ENCODE measurements around the gene OTP.

Gene OTP

DNA sequence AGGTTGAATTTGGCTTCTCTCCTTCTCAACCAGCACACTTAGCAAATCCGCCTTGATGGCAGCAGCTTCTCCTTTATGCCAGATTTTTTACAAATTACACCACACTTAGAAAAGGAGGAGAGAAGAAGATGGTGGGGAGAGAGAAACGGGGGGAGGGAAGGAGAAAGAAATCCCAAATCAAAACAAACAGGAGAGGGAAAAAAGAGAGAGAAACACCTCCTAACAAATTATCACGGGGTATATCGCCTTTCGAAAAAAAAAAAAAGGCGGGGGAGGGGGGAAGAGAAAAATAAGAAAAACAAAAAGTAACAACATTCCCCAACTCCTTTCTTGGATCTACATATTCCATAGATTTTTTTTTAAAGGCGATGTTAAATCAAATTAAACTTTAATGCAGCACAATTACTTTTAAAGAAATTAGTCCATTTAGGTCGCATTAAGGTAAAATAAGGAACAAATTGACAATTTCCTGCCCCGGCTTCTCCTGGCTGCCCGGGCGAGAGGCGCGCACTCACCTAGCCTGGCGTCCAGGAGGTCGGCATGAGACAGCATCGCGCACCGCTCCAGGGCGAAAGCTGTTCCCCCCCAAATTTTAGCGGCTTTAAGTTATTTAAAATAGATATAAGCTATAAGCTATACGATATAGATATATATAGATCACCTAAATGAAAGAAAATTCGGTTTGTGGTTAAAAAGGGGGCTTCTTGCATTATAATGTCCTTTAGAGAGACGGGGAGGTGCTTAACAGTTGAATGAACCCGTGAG, at the start of gene OTP:
TSS of gene OTP (minus strand) at position 716 of the 765 bp plus-strand sequence. CDS start at position 552, 164 bp downstream.
- DNase-seq, result no peak

DNA sequence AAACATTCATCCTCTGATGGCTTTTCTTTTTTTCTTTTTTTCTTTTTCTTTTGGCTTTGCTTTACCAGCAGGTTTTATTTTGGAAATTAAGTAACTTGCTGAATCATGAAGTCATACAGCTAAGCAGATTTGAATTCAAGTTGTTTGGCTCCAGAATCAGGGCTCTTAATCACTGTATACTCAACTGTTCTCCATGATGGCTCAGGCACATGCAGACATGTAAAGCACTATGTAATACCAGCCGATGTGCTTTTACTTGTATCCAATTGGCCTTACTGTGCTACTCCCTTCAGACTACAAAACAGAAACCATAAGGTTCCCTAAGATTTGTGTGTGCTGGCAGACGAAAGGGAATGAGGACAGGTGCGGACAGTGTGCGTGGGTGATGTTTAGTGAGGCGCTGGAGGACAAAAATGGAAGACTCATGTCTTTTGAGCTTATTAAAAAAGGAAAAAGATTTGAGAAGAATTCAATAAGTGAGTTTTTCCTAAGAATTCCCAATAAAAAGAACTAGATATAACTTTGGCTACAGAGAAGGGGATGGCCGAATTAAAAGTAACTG, 44.7 kb upstream of the OTP start:
- DNase-seq, result no peak

DNA sequence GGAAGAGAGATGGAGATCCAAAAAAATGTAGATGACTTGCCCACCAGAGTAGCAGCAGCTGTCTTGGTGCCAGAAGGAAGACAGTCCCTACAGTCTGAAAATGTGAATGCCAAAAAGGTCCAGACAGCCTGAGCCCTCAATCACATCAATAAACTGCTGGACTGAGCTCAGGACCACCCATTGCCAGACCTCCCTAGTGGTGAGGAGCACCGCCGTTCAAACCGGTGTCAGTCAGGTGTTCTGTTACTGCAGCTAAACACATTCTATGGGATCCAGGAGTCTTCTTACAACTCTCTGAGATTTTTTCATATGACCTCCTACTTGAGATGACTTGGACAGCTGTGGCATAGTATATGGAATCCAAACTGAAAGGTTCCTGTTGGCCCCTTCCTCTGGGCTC, 32.0 kb upstream of the OTP start:
- no peak for DNase-seq

DNA sequence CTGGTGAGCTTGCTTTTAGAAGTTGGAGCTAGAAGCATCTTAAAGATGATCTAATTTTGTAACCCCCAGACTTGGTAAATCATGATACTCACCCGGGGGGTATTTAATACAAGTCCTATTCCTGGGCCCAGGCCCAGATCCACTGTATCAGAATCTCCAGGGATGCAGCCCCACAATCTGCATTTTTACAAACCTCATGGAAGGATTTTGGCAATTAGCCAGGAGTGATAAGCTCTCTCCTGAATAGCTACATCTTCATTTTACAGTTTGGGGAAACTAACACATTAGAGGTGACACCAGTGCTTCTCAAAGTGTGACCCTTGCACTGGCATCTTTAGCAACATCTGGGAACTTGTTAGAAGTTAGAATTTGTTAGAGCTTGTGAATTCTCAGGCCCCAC, 31.2 kb upstream of the OTP start:
- no peak for DNase-seq

DNA sequence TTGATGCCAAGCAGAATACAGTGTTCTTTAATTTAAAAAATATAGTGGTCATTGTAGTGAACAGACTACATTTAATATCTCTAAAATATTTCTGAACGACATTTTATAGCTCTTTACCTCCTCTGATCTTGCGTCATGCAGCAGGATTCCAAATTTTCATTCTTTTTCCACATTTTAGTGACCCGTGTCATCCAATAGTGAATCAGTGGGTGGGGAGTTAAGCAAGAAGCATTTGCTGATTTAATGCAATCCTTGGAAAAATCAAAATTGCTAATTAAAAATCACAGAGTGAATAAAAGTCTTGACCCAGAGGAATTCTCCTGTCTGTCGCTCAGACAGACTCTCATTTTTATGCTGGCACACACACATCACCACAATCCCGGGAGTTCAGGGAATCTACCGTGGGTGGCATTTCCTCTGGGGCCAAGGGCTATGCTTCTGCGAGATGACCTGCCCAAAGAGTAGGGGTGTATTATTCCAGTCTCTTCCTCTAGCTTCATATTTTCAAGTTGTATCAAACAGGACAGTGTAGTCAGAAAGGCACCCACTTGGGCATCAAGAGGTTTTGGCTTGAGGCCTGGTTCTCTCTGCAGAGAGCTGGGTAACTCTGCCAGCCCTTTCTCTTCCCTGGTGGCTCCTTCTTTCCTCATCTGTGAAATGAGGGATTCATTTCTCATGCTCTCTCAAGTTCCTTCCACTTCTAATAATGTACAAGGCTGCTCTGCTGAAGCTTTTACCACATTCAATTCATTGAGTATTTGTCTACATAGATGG, 24.8 kb upstream of the OTP start:
- no peak for DNase-seq

DNA sequence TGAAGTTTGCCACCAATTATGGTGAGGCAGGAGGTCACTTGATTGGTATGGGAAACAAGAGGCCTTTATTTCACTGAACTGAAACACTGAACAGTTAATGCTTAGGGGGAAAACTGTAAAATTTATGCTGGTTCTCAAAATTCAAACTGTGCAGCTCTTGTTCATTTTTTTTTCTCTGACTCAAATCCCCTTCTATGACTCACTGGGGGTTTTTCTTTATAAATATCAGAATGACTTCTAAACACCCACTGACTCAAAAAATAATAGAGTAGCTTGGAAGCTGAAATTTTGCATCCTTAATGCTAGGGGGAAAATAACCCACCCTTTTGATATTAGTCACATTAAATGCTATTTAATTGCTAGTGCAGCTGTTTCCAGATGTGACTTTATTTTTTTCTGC, 24.1 kb upstream of the OTP start:
- DNase-seq, result no peak

DNA sequence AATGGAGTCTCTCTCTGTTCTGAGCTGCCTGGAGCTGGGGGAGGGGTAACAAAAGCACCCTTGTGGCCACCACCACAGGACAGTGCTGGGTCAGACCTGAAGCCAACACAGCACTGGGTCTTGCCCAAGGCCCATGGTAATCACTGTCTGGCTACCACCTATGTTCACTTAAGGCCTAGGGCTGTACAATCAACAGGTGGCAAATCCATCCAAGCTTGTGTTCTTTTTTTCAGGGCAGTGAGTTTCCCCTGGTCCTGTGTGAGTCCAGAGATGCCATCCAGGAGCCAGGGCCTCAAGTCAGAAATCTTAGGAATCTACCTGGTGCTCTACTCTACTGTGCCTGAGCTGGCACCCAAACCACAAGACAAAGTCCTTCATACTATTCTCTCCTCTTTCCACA, 20.1 kb upstream of the OTP start:
- no peak for DNase-seq

DNA sequence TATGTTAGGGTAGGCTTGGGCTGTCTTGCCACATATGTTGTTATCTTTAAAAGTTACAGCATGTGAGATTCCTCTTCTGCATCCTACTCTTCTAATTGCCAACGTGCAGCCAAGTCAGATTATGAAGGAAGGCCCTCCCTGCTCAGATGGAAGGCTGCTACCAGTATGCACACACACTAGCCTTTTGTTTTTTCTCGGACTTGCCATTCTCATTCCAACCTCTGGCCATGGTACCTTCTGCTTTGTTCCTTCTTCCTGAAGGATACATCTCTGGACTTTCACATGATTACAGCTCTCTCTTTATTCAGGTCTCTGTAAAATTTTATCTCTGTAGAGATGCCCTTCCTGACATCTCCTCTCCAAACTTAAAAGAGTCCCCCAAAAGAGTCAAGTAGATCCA, 12.8 kb upstream of the OTP start:
- DNase-seq, result no peak

DNA sequence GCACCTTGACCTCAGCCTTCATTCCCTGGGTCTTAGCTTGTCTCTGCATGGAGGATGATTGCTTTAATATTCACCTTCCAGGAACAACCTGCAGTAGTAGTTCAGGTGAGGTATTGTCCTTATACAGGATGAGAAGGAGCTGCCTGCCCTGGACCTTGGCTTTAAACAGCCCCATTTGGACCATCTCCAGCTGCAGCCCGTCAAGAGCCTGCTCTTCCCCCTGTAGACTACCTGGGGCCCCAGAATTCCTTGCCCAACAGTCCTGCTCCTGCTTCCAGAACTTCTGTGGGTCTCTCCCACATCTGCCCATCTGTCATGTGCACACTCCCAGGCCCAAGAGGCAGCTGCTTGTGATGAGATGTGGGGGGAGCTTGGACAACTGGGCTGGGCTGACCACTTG, 12.2 kb upstream of the OTP start:
- DNase-seq, result no peak

DNA sequence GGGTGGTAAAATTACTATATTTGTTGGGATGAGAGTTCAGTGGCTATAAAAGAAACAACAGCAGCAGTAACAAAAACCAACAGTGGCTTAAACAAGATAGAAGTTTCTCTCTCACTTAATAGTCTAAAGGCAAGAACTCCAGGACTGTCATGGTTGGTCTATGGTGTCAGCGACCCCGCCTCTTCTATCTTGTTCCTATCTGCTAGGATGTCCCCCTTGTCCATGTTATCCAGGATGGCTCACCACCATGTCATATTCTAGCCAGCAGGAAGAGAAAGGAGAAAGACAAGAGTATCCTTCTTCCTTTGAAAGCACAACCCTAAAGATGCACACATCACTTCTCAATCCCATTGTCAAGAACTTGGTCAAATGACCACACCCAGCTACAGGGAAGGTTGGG, 11.3 kb upstream of the OTP start:
- no peak for DNase-seq

DNA sequence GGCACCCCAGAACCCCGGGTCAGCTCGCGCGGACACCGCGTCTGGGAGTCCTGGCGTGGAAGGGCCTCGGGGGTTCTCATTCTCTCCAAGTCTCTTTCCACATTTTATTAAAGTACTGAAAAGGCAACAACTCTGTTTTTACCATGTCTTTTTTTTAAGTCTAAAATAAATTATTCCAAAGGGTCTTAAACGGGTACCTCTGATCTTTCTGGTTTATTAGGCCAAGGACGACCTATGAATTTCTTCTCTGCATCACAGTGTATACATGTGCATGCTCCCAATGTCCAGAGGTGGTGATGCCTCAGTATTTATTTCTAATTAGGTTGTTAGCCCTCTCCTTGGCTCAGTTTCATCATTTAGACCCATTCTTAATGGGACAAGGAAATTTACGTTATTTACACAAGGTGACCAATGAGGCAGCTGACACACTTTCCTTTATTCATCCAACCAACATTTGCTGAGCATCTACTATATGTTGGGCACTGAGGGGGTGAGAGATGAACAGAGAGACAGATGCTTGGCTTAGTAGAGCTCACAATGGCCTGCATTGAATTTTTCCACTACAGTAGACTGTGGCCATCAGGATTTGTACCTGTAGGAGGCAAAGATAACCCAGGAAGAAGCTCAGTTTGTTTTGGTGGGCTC, 7.6 kb upstream of the OTP start:
- DNase-seq, result no peak

DNA sequence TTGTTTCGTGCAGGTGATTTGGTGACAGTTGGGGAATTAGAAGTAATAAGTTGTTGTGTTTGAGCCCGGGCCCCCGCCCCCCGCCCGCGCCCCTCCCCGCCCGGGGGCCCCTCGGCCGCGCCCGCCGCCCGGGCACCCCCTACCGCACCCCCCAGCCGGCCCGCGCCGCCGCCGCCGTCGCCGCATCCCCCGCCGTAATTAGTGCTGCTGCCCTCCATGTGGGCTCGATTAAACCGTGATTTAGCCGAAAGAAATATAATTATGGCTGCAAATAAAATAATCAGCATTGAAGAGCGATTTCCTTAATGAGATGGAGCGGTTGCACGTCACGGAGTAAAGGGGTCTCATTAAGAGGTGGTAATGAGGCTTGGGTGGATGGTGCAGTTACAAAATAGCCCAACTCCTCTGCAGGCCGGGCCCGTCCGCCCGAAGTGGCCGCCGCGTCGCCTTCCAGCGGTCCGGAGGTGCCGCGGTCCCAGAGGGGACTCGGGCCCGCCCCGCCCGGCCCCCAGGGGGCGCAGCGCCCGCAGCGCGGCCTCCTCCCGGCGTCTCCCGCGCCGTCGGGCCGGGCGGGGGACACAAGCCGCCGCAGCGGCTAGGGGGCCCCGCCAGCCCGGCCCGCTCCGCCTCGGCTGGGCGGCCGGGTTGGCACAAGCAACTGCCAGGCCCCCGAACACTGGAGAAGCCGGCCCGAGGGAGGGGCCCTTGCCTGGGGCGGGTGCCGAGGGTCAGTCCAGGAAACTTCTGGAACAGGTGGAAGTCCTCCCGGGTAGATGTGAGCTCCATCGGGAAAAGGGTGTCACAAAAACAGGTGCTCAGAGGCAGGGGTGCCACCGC, 6.9 kb upstream of the OTP start:
- no peak for DNase-seq

DNA sequence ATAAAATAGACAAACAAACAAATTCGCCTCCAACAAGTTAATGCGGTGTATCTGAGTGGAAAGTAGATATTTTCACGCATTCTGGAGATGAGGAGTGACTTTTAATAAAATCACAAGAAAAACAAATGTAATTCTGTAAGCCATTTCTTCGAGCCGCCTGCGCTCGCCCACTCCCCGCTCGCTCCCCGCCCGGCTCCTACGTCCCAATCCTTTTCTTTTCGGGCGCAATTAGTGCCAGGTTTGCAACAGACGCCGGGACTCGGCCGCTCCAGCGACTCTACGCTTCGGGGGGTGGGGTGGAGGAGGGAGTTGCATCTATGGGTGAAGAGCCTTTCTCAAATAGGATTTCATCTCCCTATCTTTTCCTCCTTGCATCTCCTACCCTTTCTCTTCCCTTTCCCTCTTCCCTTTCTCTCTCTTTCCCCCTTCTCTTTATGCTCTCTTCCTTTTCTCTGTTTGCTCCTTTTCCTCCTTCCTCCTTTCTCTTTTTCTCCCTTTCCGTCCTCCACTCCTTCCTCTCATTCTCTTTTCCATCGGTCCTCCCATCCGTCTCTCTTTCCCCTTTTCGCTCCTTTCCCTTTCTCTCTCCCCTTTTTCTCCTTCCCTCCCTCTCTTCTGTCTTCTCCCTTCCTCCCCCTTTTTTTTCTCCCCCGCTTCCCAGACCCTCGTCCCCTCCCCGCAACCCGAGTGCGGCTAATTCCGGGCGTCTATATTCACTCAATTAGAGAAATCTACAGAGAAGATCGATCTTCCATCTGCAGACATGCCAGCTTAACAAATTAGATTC, 6.1 kb upstream of the OTP start:
- DNase-seq, result no peak

DNA sequence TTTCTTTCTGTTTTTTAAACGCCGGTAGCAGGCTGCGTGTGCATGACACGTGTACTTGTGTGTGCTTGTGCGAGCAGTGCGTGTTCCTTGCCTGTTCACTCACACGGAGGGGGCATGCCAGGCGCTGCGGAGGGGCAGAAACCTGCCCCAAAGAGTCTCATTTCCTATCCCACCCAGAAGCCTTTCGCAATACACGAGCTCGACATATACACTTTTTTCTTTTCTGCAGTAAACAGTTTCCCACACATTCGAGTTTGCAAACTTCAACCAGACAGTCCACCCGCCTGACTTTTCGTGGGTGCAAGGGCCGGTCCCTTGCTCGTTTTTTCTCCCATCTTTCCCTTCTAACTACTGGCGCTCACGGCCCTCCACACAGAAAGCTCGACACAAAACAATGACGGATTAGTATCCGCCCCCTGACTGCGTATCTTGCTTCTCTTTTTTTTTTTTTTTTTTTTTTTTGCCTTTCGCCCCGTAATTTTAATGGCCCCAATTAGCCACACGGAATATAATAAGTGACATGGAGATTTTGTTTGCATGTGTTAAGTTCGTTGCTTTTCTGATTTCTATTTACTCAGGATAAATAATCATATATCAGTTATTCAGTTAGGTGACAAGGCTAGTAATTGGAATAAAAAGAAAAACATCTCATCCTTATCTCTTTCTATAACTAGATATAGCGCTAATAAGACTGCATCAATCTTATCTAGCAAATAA, 5.3 kb upstream of the OTP start:
- no peak for DNase-seq

DNA sequence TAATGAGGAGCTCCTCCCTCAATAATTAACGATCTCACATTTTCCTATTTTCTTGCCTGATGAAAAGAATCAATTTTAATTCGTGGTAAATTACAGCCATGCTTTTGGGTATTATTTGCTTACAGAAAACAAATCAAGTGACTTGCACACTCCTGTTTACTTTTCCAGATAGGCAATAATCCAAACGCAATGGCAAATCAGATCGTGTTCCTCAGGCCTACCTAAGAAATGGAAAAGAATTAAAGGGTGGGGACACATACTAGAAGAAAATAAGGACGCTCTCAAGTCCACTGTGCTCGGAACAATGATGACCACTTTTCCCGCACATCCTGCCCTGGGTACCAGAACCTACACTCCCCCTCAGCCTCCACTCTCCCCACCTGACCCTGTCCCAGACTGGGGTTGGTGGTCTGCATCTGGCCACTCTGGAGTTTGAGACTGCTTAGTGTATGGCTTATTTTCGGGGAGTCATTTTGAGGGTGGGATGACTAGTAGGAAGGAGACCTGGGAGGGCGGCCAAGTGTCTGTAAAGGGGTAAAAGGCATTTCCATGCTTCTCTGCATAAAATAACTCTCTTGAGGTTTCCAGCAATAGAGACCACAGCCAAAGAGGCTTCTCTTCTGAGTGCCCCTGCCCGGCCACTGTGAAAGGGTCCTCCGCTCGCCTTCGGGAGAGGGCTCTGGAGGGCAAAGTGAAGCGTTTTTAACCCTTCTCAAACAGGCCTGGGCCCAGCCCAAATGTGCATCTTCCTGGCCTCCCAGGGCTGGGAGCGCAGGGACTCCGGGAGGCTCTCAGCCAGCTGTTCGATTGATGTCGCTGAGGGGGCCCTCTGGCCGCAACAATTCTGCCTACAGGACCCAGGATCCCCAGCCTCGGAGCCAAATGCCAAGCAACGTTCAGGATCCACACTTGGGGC, 4.5 kb upstream of the OTP start:
- no peak for DNase-seq

DNA sequence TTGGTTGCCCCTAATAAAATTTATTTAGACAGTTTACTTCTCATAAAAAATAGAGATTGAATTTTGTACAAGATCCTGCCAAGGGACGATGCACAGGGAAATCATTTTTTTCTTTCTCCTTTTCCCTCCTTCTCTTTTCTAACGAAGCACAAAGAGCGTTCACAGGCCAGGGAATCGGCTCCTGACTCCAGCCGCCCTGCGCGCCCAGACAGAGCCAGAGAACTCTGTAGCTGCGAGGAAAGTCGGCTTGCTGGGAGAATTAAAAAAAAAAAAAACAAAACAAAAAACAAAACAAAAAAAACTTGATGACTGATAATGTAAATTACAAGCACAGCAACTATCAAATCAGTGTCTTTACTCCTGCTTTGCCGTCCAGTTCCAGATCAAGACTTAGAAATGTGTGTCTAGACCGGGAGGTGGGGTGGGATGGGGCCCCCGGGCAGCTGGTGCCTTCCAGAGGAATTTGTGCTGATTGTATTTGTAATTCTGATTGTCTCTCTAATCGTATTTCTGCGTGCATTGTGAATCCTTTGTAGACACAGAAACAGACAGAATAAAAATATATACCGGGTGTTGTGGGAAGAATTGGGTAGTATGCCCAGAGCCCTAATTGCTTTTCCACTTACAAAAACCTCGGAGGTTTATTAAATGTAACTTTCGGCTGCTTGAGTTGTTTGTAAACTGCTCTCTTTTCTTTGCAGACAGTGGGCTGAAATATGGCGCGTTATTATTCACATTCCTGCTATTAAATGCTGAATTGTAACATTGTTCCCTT, 3.6 kb upstream of the OTP start:
- no peak for DNase-seq

DNA sequence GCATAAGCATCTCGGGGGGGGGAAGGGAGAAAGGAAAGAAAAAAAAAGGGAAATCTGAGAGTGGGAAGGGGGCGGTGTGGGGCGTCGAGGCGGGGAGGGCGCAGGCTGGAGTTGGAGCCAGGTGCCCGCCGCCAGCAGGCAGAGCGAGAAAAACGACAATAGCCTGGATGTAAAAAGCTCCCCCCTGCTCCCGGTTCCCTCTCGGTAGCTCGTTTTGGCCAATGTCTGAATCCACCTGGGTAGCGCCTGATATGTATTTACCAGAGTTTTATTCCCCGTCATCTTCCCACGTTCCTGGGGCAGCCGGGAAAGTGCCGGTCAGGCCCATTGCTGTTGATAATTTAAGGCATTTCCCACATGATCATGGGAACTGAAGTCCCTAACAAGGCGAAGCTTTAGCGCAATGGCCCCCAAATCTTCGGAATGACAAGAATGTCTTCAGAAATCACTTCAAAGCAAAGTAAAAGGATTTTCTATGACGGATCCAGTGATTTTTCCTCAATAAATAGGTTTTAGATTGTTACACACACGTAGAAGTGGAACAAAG, 3.0 kb upstream of the OTP start:
- no peak for DNase-seq

DNA sequence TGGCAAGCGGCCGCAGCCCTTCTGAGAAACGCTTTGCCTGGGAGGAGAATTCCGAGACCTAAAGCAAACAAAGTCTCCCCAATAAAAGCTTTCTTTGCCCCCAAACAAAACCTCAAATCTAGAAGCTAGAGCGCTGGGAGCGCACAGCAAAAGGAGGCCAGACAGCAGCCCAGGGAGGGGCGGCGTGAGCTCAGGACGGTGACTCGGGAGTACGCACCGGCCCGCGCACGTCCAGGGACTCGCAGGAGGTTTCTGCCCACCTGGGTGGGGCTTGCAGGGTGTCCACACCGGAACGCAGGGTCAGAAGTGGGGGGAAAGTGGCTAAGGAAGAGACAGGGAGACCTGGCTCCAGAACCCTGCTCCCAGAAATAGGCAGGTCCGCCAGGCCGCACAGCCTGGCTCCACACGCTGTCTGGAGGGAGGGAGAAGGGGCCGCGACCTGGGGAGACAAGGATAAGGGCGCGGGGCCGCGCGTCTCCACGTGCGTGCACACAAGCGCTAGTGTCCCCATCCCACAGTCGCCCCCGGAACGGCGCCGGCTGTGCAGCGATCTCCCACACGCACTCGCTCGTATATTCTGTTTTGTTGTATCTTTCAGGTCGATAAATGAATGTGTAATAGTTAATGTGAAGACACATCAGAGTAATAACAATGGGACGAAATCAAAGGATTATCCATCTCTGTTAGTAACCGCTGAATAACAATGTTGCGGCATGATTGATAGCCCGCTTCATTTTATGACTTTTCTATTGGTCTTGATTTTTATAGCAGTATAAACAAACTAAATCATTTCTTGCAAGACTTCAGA, 2.3 kb upstream of the OTP start:
- DNase-seq, result no peak

All from NCI-H748 treated with DMSO at 0.1 percent for 48 hours (cell line).